Mesenchymal stem cell (in vitro differentiated cells and primary cell): ENCODE data around the gene ERBB4.

Experiments used
- DNase-seq: peaks from one replicate; pipeline ENCODE4 v3.0.0-alpha.2; 2013
- H2AFZ ChIP-seq: one replicate; pipeline ENCODE4 v1.6.1; 2013; ENCODE audit warnings: low read depth, mild to moderate bottlenecking, control low read depth, inconsistent platforms, low read length, moderate library complexity
- H2AK5ac ChIP-seq: 2 replicates; pipeline ENCODE4 v1.6.1; 2013; ENCODE audit warnings: low read length, moderate library complexity, mild to moderate bottlenecking, inconsistent platforms; ENCODE audit not compliant: severe bottlenecking
- H2BK120ac ChIP-seq: one replicate; pipeline ENCODE4 v1.6.1; 2013; ENCODE audit warnings: low read depth, mild to moderate bottlenecking, inconsistent platforms, low read length, moderate library complexity
- H2BK12ac ChIP-seq, 2 experiments: one replicate each; pipeline ENCODE4 v1.6.1; 2013; ENCODE audit warnings: inconsistent platforms in 2 of 2, low read length in 2 of 2, mild to moderate bottlenecking in 2 of 2, moderate library complexity in 2 of 2, control low read depth in 1 of 2
- H2BK15ac ChIP-seq: one replicate; pipeline ENCODE4 v1.6.1; 2013; ENCODE audit warnings: mild to moderate bottlenecking, low read depth, inconsistent platforms; ENCODE audit not compliant: poor library complexity, severe bottlenecking
- H2BK5ac ChIP-seq: 2 replicates; pipeline ENCODE4 v1.6.1; 2013; ENCODE audit warnings: low read depth, mild to moderate bottlenecking, low read length, control low read depth, inconsistent platforms; ENCODE audit not compliant: poor library complexity, severe bottlenecking
- H3K14ac ChIP-seq, 2 experiments: one replicate each; pipeline ENCODE4 v1.6.1; 2013; ENCODE audit warnings: inconsistent platforms in 2 of 2, low read length in 2 of 2, control low read depth in 1 of 2, mild to moderate bottlenecking in 1 of 2, moderate library complexity in 1 of 2
- H3K18ac ChIP-seq, 2 experiments: one replicate each; pipeline ENCODE4 v1.6.1; 2013; ENCODE audit warnings: inconsistent platforms in 2 of 2, low read length in 2 of 2, control low read depth in 1 of 2, low read depth in 1 of 2, mild to moderate bottlenecking in 1 of 2
- H3K23ac ChIP-seq, 2 experiments: one replicate each; pipeline ENCODE4 v1.6.1; 2013; ENCODE audit warnings: inconsistent platforms in 2 of 2, low read length in 2 of 2, mild to moderate bottlenecking in 2 of 2, moderate library complexity in 2 of 2, control low read depth in 1 of 2
- H3K27ac ChIP-seq: 2 replicates; pipeline ENCODE4 v1.5.1; 2013; ENCODE audit warnings: mild to moderate bottlenecking, moderate library complexity, low read length, control low read depth, inconsistent platforms; ENCODE audit not compliant: poor library complexity, severe bottlenecking
- H3K27me3 ChIP-seq, 2 experiments: 2 replicates each; pipeline versions ENCODE4 v1.6.1 to v1.7.0; 2013; ENCODE audit warnings: low read length in 2 of 2, mild to moderate bottlenecking in 2 of 2, moderate library complexity in 2 of 2, control low read depth in 1 of 2, inconsistent platforms in 1 of 2; ENCODE audit not compliant: control insufficient read depth in 1 of 2, insufficient read depth in 1 of 2
- H3K36me3 ChIP-seq, 2 experiments: 2 replicates each; pipeline versions ENCODE4 v1.6.1 to v1.7.0; 2013; ENCODE audit warnings: low read length in 2 of 2, control low read depth in 1 of 2, inconsistent platforms in 1 of 2, low read depth in 1 of 2, mild to moderate bottlenecking in 1 of 2; ENCODE audit not compliant: insufficient read depth in 2 of 2, control insufficient read depth in 1 of 2
- H3K4ac ChIP-seq, 2 experiments: one replicate each; pipeline ENCODE4 v1.6.1; 2013; ENCODE audit warnings: inconsistent platforms in 2 of 2, low read length in 2 of 2, mild to moderate bottlenecking in 2 of 2, moderate library complexity in 2 of 2, control low read depth in 1 of 2, low read depth in 1 of 2
- H3K4me1 ChIP-seq: 2 replicates; pipeline ENCODE4 v1.6.1; 2013; ENCODE audit warnings: low read depth, low read length, control low read depth; ENCODE audit not compliant: control insufficient read depth, insufficient read depth
- H3K4me2 ChIP-seq: 2 replicates; pipeline ENCODE4 v1.6.1; 2013; ENCODE audit warnings: low read length, mild to moderate bottlenecking, inconsistent platforms; ENCODE audit not compliant: poor library complexity, severe bottlenecking
- H3K4me3 ChIP-seq, 2 experiments: 2 replicates each; pipeline versions ENCODE4 v1.5.1 to v1.7.0; 2013; ENCODE audit warnings: low read length in 2 of 2, mild to moderate bottlenecking in 2 of 2, control low read depth in 1 of 2, low read depth in 1 of 2; ENCODE audit not compliant: insufficient read depth in 1 of 2
- H3K79me1 ChIP-seq: replicated peaks from 2 replicates; pipeline ENCODE4 v1.6.1; 2013; ENCODE audit warnings: mild to moderate bottlenecking, control low read depth, low read length, inconsistent platforms; ENCODE audit not compliant: poor library complexity, severe bottlenecking
- H3K9ac ChIP-seq: 2 replicates; pipeline ENCODE4 v1.7.0; 2013; ENCODE audit warnings: mild to moderate bottlenecking, low read length, moderate library complexity
- H3K9me3 ChIP-seq: 2 replicates; pipeline ENCODE4 v1.7.0; 2013; ENCODE audit warnings: mild to moderate bottlenecking, low read length; ENCODE audit not compliant: control insufficient read depth
- H4K8ac ChIP-seq: one replicate; pipeline ENCODE4 v1.6.1; 2013; ENCODE audit warnings: inconsistent platforms, mild to moderate bottlenecking, low read length, moderate library complexity
- H4K91ac ChIP-seq: one replicate; pipeline ENCODE4 v1.6.1; 2013; ENCODE audit warnings: mild to moderate bottlenecking, low read length, inconsistent platforms
- WGBS: methylation state at CpG from one replicate; pipeline ENCODE4 v1.1.7; 2013; ENCODE audit warnings: mixed read lengths; 5-methylcytosine and 5-hydroxymethylcytosine counted together

The ERBB4 gene

DNA sequence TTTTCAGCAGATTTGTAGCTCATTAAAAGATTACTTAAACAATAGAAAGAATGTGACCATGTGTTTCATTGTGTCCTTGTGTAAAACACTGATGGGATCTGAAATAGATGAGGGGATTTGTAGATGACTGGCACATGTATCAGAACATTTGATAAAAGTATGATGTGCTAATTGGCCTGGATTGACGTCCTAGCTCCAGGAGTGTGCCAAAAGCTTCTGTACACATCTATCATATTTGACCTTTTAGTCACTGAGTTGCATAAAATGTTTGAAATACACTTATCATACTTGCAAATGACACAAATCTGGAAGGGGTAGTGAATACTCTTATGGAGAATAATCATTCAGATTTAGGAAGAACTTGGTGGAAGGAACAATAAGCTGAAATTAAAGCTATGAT is 778.5 kb downstream of the ERBB4 start:
- Histone ChIP-seq H4K8ac (no peak overlapping the region), H2BK12ac (no peak overlapping the region), H3K18ac (no peak overlapping the region), H3K9me3 (no peaks in the 10 kb centered on the region), H3K4ac (no peak overlapping the region), H2BK15ac (no peak overlapping the region), H3K23ac (no peak overlapping the region), H3K4me3 (no peak overlapping the region), H2BK5ac (no peak overlapping the region), H2AFZ (no peak overlapping the region), H3K36me3 (no peaks in the 10 kb centered on the region), H3K4me1 (no peaks in the 10 kb centered on the region), H3K27ac (no peak overlapping the region), H3K4me2 (no peak overlapping the region), H3K14ac (no peak overlapping the region), H3K79me1 (no peaks in the 10 kb centered on the region), H3K9ac (no peak overlapping the region), H2BK120ac (no peak overlapping the region), H2AK5ac (no peak overlapping the region), H3K27me3 (no peaks in the 10 kb centered on the region), H4K91ac (no peak overlapping the region)
- no peak for DNase-seq
- WGBS: no CpG with 5 or more reads among the region's 1 CpG

DNA sequence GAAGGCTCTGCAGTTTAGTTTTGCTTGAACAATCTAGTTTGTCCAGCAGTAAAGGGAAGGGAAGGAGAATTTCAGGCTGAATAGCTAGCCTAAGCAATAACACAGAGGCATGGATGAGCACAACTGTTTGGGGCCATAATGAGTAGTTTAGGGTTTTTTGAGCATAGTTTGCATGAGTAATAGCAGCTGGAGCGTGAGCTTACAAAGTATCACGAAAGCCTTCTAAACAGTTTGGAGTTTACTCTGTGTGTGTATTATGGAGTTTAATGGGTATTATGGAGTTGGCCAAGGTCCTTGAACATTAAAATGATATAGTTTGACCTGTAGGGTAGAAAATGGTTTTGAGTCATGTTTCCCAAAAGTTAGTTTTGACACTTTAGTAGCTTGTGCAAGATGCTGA is 782.3 kb downstream of the ERBB4 start:
- Histone ChIP-seq H2AK5ac (no peak overlapping the region), H3K79me1 (no peaks in the 10 kb centered on the region), H3K4me1 (no peaks in the 10 kb centered on the region), H3K36me3 (no peaks in the 10 kb centered on the region), H2BK120ac (no peak overlapping the region), H3K9ac (no peak overlapping the region), H3K4ac (no peak overlapping the region), H2BK15ac (no peak overlapping the region), H3K18ac (no peak overlapping the region), H2AFZ (no peak overlapping the region), H3K27me3 (no peaks in the 10 kb centered on the region), H3K4me2 (no peak overlapping the region), H4K91ac (no peak overlapping the region), H2BK12ac (no peak overlapping the region), H3K23ac (no peak overlapping the region), H3K4me3 (no peak overlapping the region), H3K27ac (no peak overlapping the region), H2BK5ac (no peak overlapping the region), H3K9me3 (no peaks in the 10 kb centered on the region), H4K8ac (no peak overlapping the region), H3K14ac (no peak overlapping the region)
- no peak for DNase-seq
- 97% methylated on average over 2 of the region's 2 CpGs for WGBS

GRCh38 chr2:211755187-211755586 is 783.4 kb downstream of the ERBB4 start:
- DNase-seq: no peak
- 88% methylated on average over 5 of the region's 8 CpGs for WGBS

GRCh38 chr2:211751848-211752247 is 786.8 kb downstream of the ERBB4 start:
- no peak overlapping the region for H2BK12ac ChIP-seq
- no peak overlapping the region for H3K18ac ChIP-seq
- H3K79me1 ChIP-seq: no peaks in the 10 kb centered on the region
- H4K91ac ChIP-seq: no peak overlapping the region
- H3K36me3 ChIP-seq: no peaks in the 10 kb centered on the region
- no peak overlapping the region for H3K23ac ChIP-seq
- no peak overlapping the region for H2BK15ac ChIP-seq
- 68% methylated on average over 3 of the region's 3 CpGs for WGBS
- H2BK5ac ChIP-seq: no peak overlapping the region
- no peaks in the 10 kb centered on the region for H3K27me3 ChIP-seq
- no peak overlapping the region for H3K4me2 ChIP-seq
- H3K9ac ChIP-seq: no peak overlapping the region
- no peak overlapping the region for H4K8ac ChIP-seq
- H2AK5ac ChIP-seq: no peak overlapping the region
- no peaks in the 10 kb centered on the region for H3K9me3 ChIP-seq
- no peak overlapping the region for H2AFZ ChIP-seq
- H3K4ac ChIP-seq: no peak overlapping the region
- H3K27ac ChIP-seq: no peak overlapping the region
- H3K4me1 ChIP-seq: no peaks in the 10 kb centered on the region
- no peak overlapping the region for H3K4me3 ChIP-seq
- no peak overlapping the region for H3K14ac ChIP-seq
- no peak overlapping the region for H2BK120ac ChIP-seq
- DNase-seq: no peak

More at GRCh38 chr2:211755187-211755586, 783.4 kb downstream of the ERBB4 start:
- H3K4ac ChIP-seq: no peak overlapping the region
- H2BK12ac ChIP-seq: no peak overlapping the region
- H3K9ac ChIP-seq: no peak overlapping the region
- H3K4me1 ChIP-seq: no peaks in the 10 kb centered on the region
- no peak overlapping the region for H3K14ac ChIP-seq
- no peaks in the 10 kb centered on the region for H3K79me1 ChIP-seq
- H2BK15ac ChIP-seq: no peak overlapping the region
- no peak overlapping the region for H2AFZ ChIP-seq
- no peak overlapping the region for H3K18ac ChIP-seq
- H3K27ac ChIP-seq: no peak overlapping the region
- no peaks in the 10 kb centered on the region for H3K36me3 ChIP-seq
- no peak overlapping the region for H2AK5ac ChIP-seq
- no peak overlapping the region for H3K23ac ChIP-seq
- H3K27me3 ChIP-seq: no peaks in the 10 kb centered on the region
- no peak overlapping the region for H2BK120ac ChIP-seq
- no peak overlapping the region for H4K8ac ChIP-seq
- no peak overlapping the region for H2BK5ac ChIP-seq
- no peak overlapping the region for H4K91ac ChIP-seq
- no peak overlapping the region for H3K4me3 ChIP-seq
- no peak overlapping the region for H3K4me2 ChIP-seq
- H3K9me3 ChIP-seq: no peaks in the 10 kb centered on the region
